ENCODE measurements around the gene GPR137. TPM values are rescaled to one million over a fixed set of nuclear protein-coding genes. Genes with fewer than 3 reads are reported as not detected.

The GPR137 gene
- total RNA-seq, 2 experiments from 2014 or later: 26.2 to 30.5 TPM

- no peaks in the 10 kb centered on the region for H3K27me3 Mint-ChIP-seq (ENCODE audit: low read depth)
- CTCF ChIA-PET: interaction anchor here (0.8 to 3.0 kb wide), 7 partner anchors 17 to 91 kb away, joined by 3 to 20 read pairs (median 4); partner anchors contain the start of genes CATSPERZ and PLCB3
- H3K4me1 Mint-ChIP-seq (ENCODE audit: low read depth): peaks cover 15% of the 10 kb centered on the region
- H3K36me3 Mint-ChIP-seq (ENCODE audit: low read depth): no peaks in the 10 kb centered on the region
- intact Hi-C loops (cut with micrococcal nuclease): no loop called here
- no peaks in the 10 kb centered on the region for H3K9me3 Mint-ChIP-seq
- DNase-seq: no peak
- peak overlapping the region; percentile 90 for H3K4me3 Mint-ChIP-seq
- peak overlapping the region; percentile 88 for H3K27ac Mint-ChIP-seq
Measured at GRCh38 chr11:64268025-64268892, 17.4 kb upstream of the GPR137 start.

GRCh38 chr11:64268893-64269539, 16.6 kb upstream of the GPR137 start:
- Mint-ChIP-seq H3K4me1 (ENCODE audit: low read depth) (peaks cover 15% of the 10 kb centered on the region), H3K27me3 (ENCODE audit: low read depth) (no peaks in the 10 kb centered on the region), H3K9me3 (no peaks in the 10 kb centered on the region), H3K36me3 (ENCODE audit: low read depth) (no peaks in the 10 kb centered on the region), H3K4me3 (peak overlapping the region; percentile 90), H3K27ac (peak overlapping the region; percentile 88)
- peak; percentile 61 for DNase-seq
- intact Hi-C loops (cut with micrococcal nuclease): loop anchor here (1.0 kb wide), 2 partner anchors 18 to 23 kb away; partner anchors contain the start of genes PLCB3 and PPP1R14B
- CTCF ChIA-PET: interaction anchor here (0.8 to 3.0 kb wide), 6 partner anchors 18 to 90 kb away, joined by 3 to 20 read pairs (median 6); partner anchors contain the start of genes CATSPERZ and PLCB3

DNA sequence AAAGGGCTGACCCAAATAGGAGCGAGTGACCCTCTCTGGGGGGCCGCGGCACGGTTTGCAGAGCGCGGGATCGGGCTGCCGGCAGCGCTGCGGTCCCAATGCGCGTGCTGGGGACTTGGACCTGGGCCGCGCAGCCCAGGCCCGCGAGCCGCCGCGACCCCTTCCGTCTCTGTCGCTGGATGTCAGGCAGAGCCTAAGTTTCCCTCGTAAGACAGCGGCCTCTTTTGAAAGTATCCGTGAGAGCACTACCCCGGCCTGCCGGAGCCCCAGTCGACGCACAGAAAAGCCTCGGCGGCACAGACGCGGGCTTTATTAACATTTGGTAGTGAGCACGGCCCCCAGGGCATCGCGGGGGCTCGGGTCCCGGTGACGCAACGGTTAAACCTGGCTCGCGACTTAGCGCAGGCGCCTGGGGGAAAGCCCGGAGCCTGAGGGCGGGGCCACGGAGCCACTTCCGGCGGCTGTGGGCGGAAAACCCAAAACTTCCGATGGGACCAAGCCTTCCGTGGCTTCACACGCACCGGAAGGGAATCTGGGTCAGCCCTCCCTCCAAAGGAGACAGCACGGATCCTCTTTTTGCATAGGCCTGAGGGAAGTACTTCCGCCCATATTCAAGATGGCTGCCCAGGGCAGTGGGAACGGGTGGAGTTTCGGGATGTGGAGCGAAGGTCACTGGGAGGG, 16.0 kb upstream of the GPR137 start:
- H3K36me3 Mint-ChIP-seq (ENCODE audit: low read depth): no peaks in the 10 kb centered on the region
- intact Hi-C loops (cut with micrococcal nuclease): loop anchor here (1.0 to 2.0 kb wide), 11 partner anchors 16 to 84 kb away; partner anchors contain the start of genes CCDC88B, DNAJC4, ESRRA and FKBP2
- H3K9me3 Mint-ChIP-seq: no peaks in the 10 kb centered on the region
- H3K27me3 Mint-ChIP-seq (ENCODE audit: low read depth): no peaks in the 10 kb centered on the region
- peak overlapping the region; percentile 88 for H3K27ac Mint-ChIP-seq
- peak overlapping the region; percentile 90 for H3K4me3 Mint-ChIP-seq
- peaks cover 15% of the 10 kb centered on the region for H3K4me1 Mint-ChIP-seq (ENCODE audit: low read depth)
- CTCF ChIA-PET: interaction anchor here (0.8 to 3.5 kb wide), 6 partner anchors 19 to 90 kb away, joined by 3 to 56 read pairs (median 5); partner anchors contain the start of genes CATSPERZ and PLCB3
- peak; percentile 98 for DNase-seq

DNA sequence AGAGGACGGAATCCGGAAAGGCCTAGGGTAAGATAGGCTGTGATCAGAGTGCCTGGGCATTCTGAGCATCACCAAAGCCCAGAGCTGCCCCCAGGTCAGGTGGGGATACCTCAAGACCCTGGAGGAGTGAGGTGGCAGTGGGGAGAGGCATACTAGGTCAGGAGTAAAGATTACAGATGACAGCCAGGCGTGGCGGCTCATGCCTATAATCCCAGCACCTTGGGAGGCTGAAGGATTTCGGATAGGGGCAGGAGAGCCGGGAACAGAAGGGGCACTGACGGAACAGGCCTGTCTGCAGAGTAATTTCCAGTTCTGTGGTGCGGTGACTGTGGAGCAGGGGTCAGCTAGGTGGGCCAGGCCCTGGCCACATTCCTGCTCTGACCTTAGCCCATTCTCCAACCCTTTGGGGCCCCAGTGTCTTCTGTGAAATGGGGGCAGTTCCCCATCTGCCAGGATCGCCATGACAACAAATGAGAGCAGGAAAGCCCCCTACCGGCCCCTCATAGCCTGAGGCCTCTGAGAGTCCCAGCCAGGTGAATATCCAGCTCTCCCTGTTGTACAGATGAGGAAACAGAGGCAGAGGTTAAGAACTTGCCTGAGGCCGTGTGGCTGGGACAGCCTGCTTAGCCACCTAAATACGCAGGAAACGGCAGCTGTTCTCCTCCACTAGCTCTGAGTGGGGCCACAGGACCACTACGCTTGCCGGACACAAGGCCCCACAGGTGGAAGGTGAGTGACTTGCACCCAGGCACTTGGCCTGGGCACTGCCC, 10.4 kb upstream of the GPR137 start:
- H3K4me1 Mint-ChIP-seq (ENCODE audit: low read depth): peaks cover 7% of the 10 kb centered on the region
- intact Hi-C loops (cut with micrococcal nuclease): no loop called here
- CTCF ChIA-PET: interaction anchor here (0.7 to 2.7 kb wide), 4 partner anchors 12 to 29 kb away, joined by 3 to 8 read pairs (median 4); no protein-coding TSS in a partner anchor
- no peaks in the 10 kb centered on the region for H3K27me3 Mint-ChIP-seq (ENCODE audit: low read depth)
- no peak overlapping the region for H3K4me3 Mint-ChIP-seq
- H3K27ac Mint-ChIP-seq: no peak overlapping the region
- H3K36me3 Mint-ChIP-seq (ENCODE audit: low read depth): peaks cover 6% of the 10 kb centered on the region
- no peaks in the 10 kb centered on the region for H3K9me3 Mint-ChIP-seq
- no peak for DNase-seq

GRCh38 chr11:64275841-64276240, 9.8 kb upstream of the GPR137 start:
- Mint-ChIP-seq H3K36me3 (ENCODE audit: low read depth) (peaks cover 6% of the 10 kb centered on the region), H3K4me3 (no peak overlapping the region), H3K9me3 (no peaks in the 10 kb centered on the region), H3K4me1 (ENCODE audit: low read depth) (peaks cover 7% of the 10 kb centered on the region), H3K27me3 (ENCODE audit: low read depth) (no peaks in the 10 kb centered on the region), H3K27ac (no peak overlapping the region)
- CTCF ChIA-PET: interaction anchor here (0.9 to 2.7 kb wide), 3 partner anchors 25 to 28 kb away, joined by 3 to 8 read pairs (median 4); no protein-coding TSS in a partner anchor
- intact Hi-C loops (cut with micrococcal nuclease): no loop called here
- DNase-seq: no peak

- H3K36me3 Mint-ChIP-seq (ENCODE audit: low read depth): peaks cover 7% of the 10 kb centered on the region
- intact Hi-C loops (cut with micrococcal nuclease): no loop called here
- H3K27ac Mint-ChIP-seq: no peak overlapping the region
- no peaks in the 10 kb centered on the region for H3K27me3 Mint-ChIP-seq (ENCODE audit: low read depth)
- peaks cover 7% of the 10 kb centered on the region for H3K4me1 Mint-ChIP-seq (ENCODE audit: low read depth)
- DNase-seq: no peak
- no peaks in the 10 kb centered on the region for H3K9me3 Mint-ChIP-seq
- no peak overlapping the region for H3K4me3 Mint-ChIP-seq
- CTCF ChIA-PET: interaction anchor here (1.1 to 1.7 kb wide), 2 partner anchors 28 to 71 kb away, joined by 3 to 4 read pairs; no protein-coding TSS in a partner anchor
Measured at GRCh38 chr11:64276653-64277431, 8.8 kb upstream of the GPR137 start.

GRCh38 chr11:64278576-64279190, 7.0 kb upstream of the GPR137 start:
- Mint-ChIP-seq H3K9me3 (no peaks in the 10 kb centered on the region), H3K4me3 (no peak overlapping the region), H3K27me3 (ENCODE audit: low read depth) (no peaks in the 10 kb centered on the region), H3K27ac (no peak overlapping the region), H3K36me3 (ENCODE audit: low read depth) (peaks cover 11% of the 10 kb centered on the region), H3K4me1 (ENCODE audit: low read depth) (peaks cover 7% of the 10 kb centered on the region)
- DNase-seq: no peak
- intact Hi-C loops (cut with micrococcal nuclease): no loop called here
- CTCF ChIA-PET: interaction anchor here (0.6 to 1.6 kb wide), 2 partner anchors 23 to 133 kb away, joined by 4 to 5 read pairs; no protein-coding TSS in a partner anchor

DNA sequence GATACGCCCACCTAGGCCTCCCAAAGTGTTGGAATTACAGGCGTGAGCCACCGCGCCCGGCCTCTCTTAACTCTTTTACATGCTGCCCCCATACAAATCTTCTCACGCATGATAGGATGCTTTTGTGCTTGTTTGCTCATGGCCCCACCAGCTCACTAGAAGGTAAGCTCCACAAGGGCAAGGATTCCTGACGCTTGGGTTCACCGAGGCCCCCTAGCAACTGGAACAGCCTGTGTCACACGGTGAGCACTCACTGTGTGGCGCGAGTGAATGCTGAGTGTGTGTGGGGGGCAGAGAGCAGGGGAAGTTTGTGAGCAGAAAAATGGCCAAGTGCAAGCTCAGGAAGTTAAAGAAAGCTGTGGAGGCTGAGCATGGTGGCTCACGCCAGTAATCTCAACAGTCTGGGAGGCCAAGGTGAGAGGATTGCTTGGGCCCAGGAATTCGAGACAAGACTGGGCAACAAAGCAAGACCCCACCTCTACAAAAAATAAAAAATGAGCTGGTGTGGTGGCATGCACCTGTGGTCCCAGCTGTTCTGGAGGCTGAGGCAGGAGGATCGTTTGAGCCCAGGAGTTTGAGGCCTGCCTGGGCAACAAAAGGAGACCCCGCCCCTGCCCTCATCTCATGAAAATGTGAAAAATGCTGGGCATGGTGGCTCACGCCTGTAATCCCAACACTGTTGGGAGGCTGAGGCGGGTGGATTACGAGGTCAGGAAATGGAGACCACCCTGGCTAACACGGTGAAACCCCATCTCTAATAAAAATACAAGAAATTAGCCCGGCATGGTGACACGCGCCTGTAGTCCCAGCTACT, 3.5 kb upstream of the GPR137 start:
- Mint-ChIP-seq H3K4me3 (no peak overlapping the region), H3K4me1 (ENCODE audit: low read depth) (peaks cover 17% of the 10 kb centered on the region), H3K36me3 (ENCODE audit: low read depth) (peaks cover 11% of the 10 kb centered on the region)

DNA sequence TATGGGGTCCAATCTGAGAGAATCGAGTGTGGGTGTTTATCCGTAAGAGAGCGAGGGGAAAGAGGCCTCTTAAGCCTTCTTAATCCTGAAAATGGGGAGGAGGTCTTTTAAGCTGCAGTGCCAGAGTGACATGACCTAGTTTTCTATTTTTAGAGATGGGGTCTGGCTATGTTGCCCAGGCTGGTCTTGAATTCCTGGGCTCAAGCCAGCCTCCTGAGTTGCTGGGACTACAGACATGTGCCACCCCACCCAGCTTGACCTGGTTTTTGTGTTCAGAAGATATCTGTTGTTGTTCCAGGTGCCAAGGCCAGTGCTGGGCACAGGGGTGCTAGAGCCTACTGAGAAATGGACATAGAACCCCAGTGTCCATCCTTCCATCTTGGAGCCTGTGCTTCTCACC, 2.6 kb upstream of the GPR137 start:
- Mint-ChIP-seq H3K4me3 (peak overlapping the region; percentile 80), H3K36me3 (ENCODE audit: low read depth) (peaks cover 11% of the 10 kb centered on the region), H3K27me3 (ENCODE audit: low read depth) (no peaks in the 10 kb centered on the region), H3K9me3 (no peaks in the 10 kb centered on the region), H3K4me1 (ENCODE audit: low read depth) (peaks cover 17% of the 10 kb centered on the region), H3K27ac (peak overlapping the region; percentile 30)
- intact Hi-C loops (cut with micrococcal nuclease): no loop called here
- DNase-seq: no peak
- CTCF ChIA-PET: interaction anchor here (1.2 to 3.1 kb wide), 3 partner anchors 18 to 77 kb away, joined by 4 to 12 read pairs (median 6); partner anchors contain the start of gene FERMT3

More for the DNA sequence above, 3.5 kb upstream of the GPR137 start:
- no peak for DNase-seq
- intact Hi-C loops (cut with micrococcal nuclease): no loop called here
- no peaks in the 10 kb centered on the region for H3K9me3 Mint-ChIP-seq
- CTCF ChIA-PET: interaction anchor here (0.8 to 1.4 kb wide), 2 partner anchors 18 to 20 kb away, joined by 6 to 8 read pairs; no protein-coding TSS in a partner anchor
- no peaks in the 10 kb centered on the region for H3K27me3 Mint-ChIP-seq (ENCODE audit: low read depth)
- no peak overlapping the region for H3K27ac Mint-ChIP-seq

Data from activated naive CD4-positive, alpha-beta T cell treated with anti-CD3 and anti-CD28 coated beads for 36 hours (primary cell).